Activated CD4-positive, alpha-beta T cell treated with anti-CD3 and anti-CD28 coated beads, Interleukin-10, Interleukin-2, amounts not matched to agents 100 ng/mL and 50 ng/mL, durations not matched to agents 16 hours and 8 hours (primary cell): ENCODE data around the gene IQCB1.
"Not testable (repeated sequence)": the region's sequence is repeated elsewhere in the genome, so short reads cannot be mapped to it uniquely, and the experiment has no call there.

Experiments
- DNase-seq: peaks from one replicate; pipeline ENCODE4 v3.0.0-alpha.2; 2020

Gene IQCB1

GRCh38 chr3:121743106-121743505 is 91.8 kb downstream of the IQCB1 start:
- DNase-seq, result not testable (repeated sequence)

- no peak for DNase-seq
Measured at GRCh38 chr3:121740896-121741295, 94.0 kb downstream of the IQCB1 start.

GRCh38 chr3:121739902-121740301 is 95.0 kb downstream of the IQCB1 start:
- peak; percentile 22 for DNase-seq

- DNase-seq, result no peak
Measured at GRCh38 chr3:121737644-121738043, 97.2 kb downstream of the IQCB1 start.

GRCh38 chr3:121736112-121736511 is 98.7 kb downstream of the IQCB1 start:
- peak; percentile 46 for DNase-seq

GRCh38 chr3:121735047-121735696 is 99.7 kb downstream of the IQCB1 start:
- peak; percentile 79 for DNase-seq

- no peak for DNase-seq
Measured at GRCh38 chr3:121730940-121731687, 103.7 kb downstream of the IQCB1 start.

- DNase-seq, result no peak
Measured at GRCh38 chr3:121724130-121724529, 110.7 kb downstream of the IQCB1 start.

GRCh38 chr3:121723485-121723884 is 111.4 kb downstream of the IQCB1 start:
- DNase-seq, result no peak

- DNase-seq, result no peak
Measured at GRCh38 chr3:121722411-121722810, 112.4 kb downstream of the IQCB1 start.

GRCh38 chr3:121720163-121720562 is 114.7 kb downstream of the IQCB1 start:
- DNase-seq, result no peak
